ENCODE measurements around the gene KMT2C.
"Not testable (repeated sequence)": the region's sequence is repeated elsewhere in the genome, so short reads cannot be mapped to it uniquely, and the experiment has no call there.

KMT2C gene

GRCh38 chr7:152441168-152441567, 5.4 kb upstream of the KMT2C start:
- not testable (repeated sequence) for DNase-seq

GRCh38 chr7:152438017-152438416, 2.2 kb upstream of the KMT2C start:
- DNase-seq, result not testable (repeated sequence)

- not testable (repeated sequence) for DNase-seq
These were observed 1.2 kb upstream of the KMT2C start for GRCh38 chr7:152436931-152437575.

- peak; percentile 85 for DNase-seq
These were observed 518 bp upstream of the KMT2C start for GRCh38 chr7:152436111-152436930.

- DNase-seq, result peak; percentile 11
These were observed 1.1 kb downstream of the KMT2C start for GRCh38 chr7:152434511-152435383.

GRCh38 chr7:152433721-152434490, 1.9 kb downstream of the KMT2C start:
- DNase-seq, result peak; percentile 56

GRCh38 chr7:152432735-152433134, 3.1 kb downstream of the KMT2C start:
- DNase-seq, result not testable (repeated sequence)

- DNase-seq, result no peak
These were observed 4.9 kb downstream of the KMT2C start for GRCh38 chr7:152430854-152431253.

GRCh38 chr7:152430118-152430517, 5.7 kb downstream of the KMT2C start:
- not testable (repeated sequence) for DNase-seq

GRCh38 chr7:152424348-152425108, 11.3 kb downstream of the KMT2C start:
- DNase-seq, result no peak

GRCh38 chr7:152423991-152424347, 11.8 kb downstream of the KMT2C start:
- no peak for DNase-seq

GRCh38 chr7:152423171-152423570, 12.6 kb downstream of the KMT2C start:
- DNase-seq, result not testable (repeated sequence)

GRCh38 chr7:152420950-152421349, 14.9 kb downstream of the KMT2C start:
- DNase-seq, result not testable (repeated sequence)

GRCh38 chr7:152419473-152420429, 16.1 kb downstream of the KMT2C start:
- DNase-seq, result no peak

- DNase-seq, result no peak
These were observed 21.0 kb downstream of the KMT2C start for GRCh38 chr7:152414779-152415178.

GRCh38 chr7:152411389-152411788, 24.4 kb downstream of the KMT2C start:
- DNase-seq, result no peak

- no peak for DNase-seq
These were observed 29.3 kb downstream of the KMT2C start for GRCh38 chr7:152406491-152406890.

GRCh38 chr7:152406030-152406429, 29.8 kb downstream of the KMT2C start:
- DNase-seq, result not testable (repeated sequence)

GRCh38 chr7:152403726-152404125, 32.1 kb downstream of the KMT2C start:
- DNase-seq, result no peak
